ENCODE data around the gene COPA. TPM values are rescaled to one million over a fixed set of nuclear protein-coding genes. Genes with fewer than 3 reads are reported as not detected.
A peak's percentile ranks its signal among the peaks of the same experiment; 100 is the strongest.

The COPA gene
- total RNA-seq, 3 donors from 2014 or later (not counting 1 experiment from before 2014, with no cell fraction given) = 140 to 167 (median 148) TPM

GRCh38 chr1:160251687-160252526 is 91.1 kb downstream of the COPA start:
- Mint-ChIP-seq H3K27me3 (ENCODE audit: low read depth in 2 of 2) (no peaks in the 10 kb centered on the region), H3K9me3 (no peaks in the 10 kb centered on the region), H3K4me1 (peaks cover 6 to 26% of the 10 kb centered on the region in 2 donors), H3K4me3 (no peak overlapping the region), H3K27ac (peak overlapping the region; percentile 2 to 76), H3K36me3 (no peaks in the 10 kb centered on the region)
- Histone ChIP-seq H3K4me3 (ENCODE audit: low read length) (no peak overlapping the region), H3K36me3 (ENCODE audit: control insufficient read depth, insufficient read depth, low read length) (peaks cover 12% of the 10 kb centered on the region), H3K27ac (ENCODE audit: low read length) (no peak overlapping the region), H3K9me3 (ENCODE audit: control insufficient read depth, insufficient read depth, low read length) (no peaks in the 10 kb centered on the region), H3K27me3 (ENCODE audit: control insufficient read depth, insufficient read depth, low read length) (no peaks in the 10 kb centered on the region), H3K4me1 (ENCODE audit: control insufficient read depth, insufficient read depth, low read length) (no peaks in the 10 kb centered on the region)
- 88% methylated on average over 5 of the region's 5 CpGs for WGBS (ENCODE audit: insufficient coverage)
- intact Hi-C loops (cut with micrococcal nuclease) = loop anchor here (1.0 to 2.0 kb wide), 2 partner anchors 59 to 143 kb away; no protein-coding TSS in a partner anchor
- ATAC-seq (peak; percentile 87 to 99 (median 93)), DNase-seq (peak; percentile 33 to 79)
- TF ChIP-seq, protein P1, sequence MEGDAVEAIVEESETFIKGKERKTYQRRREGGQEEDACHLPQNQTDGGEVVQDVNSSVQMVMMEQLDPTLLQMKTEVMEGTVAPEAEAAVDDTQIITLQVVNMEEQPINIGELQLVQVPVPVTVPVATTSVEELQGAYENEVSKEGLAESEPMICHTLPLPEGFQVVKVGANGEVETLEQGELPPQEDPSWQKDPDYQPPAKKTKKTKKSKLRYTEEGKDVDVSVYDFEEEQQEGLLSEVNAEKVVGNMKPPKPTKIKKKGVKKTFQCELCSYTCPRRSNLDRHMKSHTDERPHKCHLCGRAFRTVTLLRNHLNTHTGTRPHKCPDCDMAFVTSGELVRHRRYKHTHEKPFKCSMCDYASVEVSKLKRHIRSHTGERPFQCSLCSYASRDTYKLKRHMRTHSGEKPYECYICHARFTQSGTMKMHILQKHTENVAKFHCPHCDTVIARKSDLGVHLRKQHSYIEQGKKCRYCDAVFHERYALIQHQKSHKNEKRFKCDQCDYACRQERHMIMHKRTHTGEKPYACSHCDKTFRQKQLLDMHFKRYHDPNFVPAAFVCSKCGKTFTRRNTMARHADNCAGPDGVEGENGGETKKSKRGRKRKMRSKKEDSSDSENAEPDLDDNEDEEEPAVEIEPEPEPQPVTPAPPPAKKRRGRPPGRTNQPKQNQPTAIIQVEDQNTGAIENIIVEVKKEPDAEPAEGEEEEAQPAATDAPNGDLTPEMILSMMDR (IDR thresholded peaks at IDR 0.05) = peak; percentile 61

- no peaks in the 10 kb centered on the region for H3K9me3 ChIP-seq (ENCODE audit: control insufficient read depth, insufficient read depth, low read length)
- no peaks in the 10 kb centered on the region for H3K4me1 ChIP-seq (ENCODE audit: control insufficient read depth, insufficient read depth, low read length)
- no peaks in the 10 kb centered on the region for H3K27me3 Mint-ChIP-seq (ENCODE audit: low read depth in 2 of 2)
- no peaks in the 10 kb centered on the region for H3K9me3 Mint-ChIP-seq
- TF ChIP-seq, protein P1 (IDR thresholded peaks at IDR 0.05) = no peak
- no peak for ATAC-seq
- H3K4me1 Mint-ChIP-seq = peaks cover 6 to 35% of the 10 kb centered on the region in 2 donors
- H3K36me3 ChIP-seq (ENCODE audit: control insufficient read depth, insufficient read depth, low read length) = peaks cover 11% of the 10 kb centered on the region
- H3K36me3 Mint-ChIP-seq = no peaks in the 10 kb centered on the region
- H3K4me3 Mint-ChIP-seq = no peak overlapping the region
- no peak overlapping the region for H3K27ac ChIP-seq (ENCODE audit: low read length)
- H3K4me3 ChIP-seq (ENCODE audit: low read length) = no peak overlapping the region
- H3K27ac Mint-ChIP-seq = peak overlapping the region; percentile 2 to 51
- no peaks in the 10 kb centered on the region for H3K27me3 ChIP-seq (ENCODE audit: control insufficient read depth, insufficient read depth, low read length)
- intact Hi-C loops (cut with micrococcal nuclease) = no loop called here
- DNase-seq = no peak
Measured at GRCh38 chr1:160251011-160251410, 92.0 kb downstream of the COPA start.

GRCh38 chr1:160247053-160247452 is 96.0 kb downstream of the COPA start:
- Mint-ChIP-seq H3K36me3 (no peaks in the 10 kb centered on the region), H3K27me3 (ENCODE audit: low read depth in 2 of 2) (no peaks in the 10 kb centered on the region)
- intact Hi-C loops (cut with micrococcal nuclease) = no loop called here

More at GRCh38 chr1:160247053-160247452, 96.0 kb downstream of the COPA start:
- no peak overlapping the region for H3K27ac ChIP-seq (ENCODE audit: low read length)
- TF ChIP-seq, protein P1 (IDR thresholded peaks at IDR 0.05) = no peak
- H3K27ac Mint-ChIP-seq = no peak overlapping the region
- no peak for DNase-seq
- no peaks in the 10 kb centered on the region for H3K27me3 ChIP-seq (ENCODE audit: control insufficient read depth, insufficient read depth, low read length)
- no peak overlapping the region for H3K4me3 ChIP-seq (ENCODE audit: low read length)
- no peaks in the 10 kb centered on the region for H3K9me3 ChIP-seq (ENCODE audit: control insufficient read depth, insufficient read depth, low read length)
- H3K4me1 Mint-ChIP-seq = peaks cover 20 to 38% of the 10 kb centered on the region in 2 donors
- ATAC-seq = no peak
- H3K4me1 ChIP-seq (ENCODE audit: control insufficient read depth, insufficient read depth, low read length) = no peaks in the 10 kb centered on the region
- peaks cover 19% of the 10 kb centered on the region for H3K36me3 ChIP-seq (ENCODE audit: control insufficient read depth, insufficient read depth, low read length)
- 100% methylated on average over 1 of the region's 1 CpG for WGBS (ENCODE audit: insufficient coverage)
- no peak overlapping the region for H3K4me3 Mint-ChIP-seq
- no peaks in the 10 kb centered on the region for H3K9me3 Mint-ChIP-seq
